ENCODE results near the gene DHX16.
"Not testable (repeated sequence)": the region's sequence is repeated elsewhere in the genome, so short reads cannot be mapped to it uniquely, and the experiment has no call there.

Gene DHX16

GRCh38 chr6:30672445-30673253 is at the start of gene DHX16:
Gene DHX16 (minus strand): TSS chr6:30673006. CDS start chr6:30672841, 165 bp downstream.
- DNase-seq (ENCODE audit: low read depth in 2 of 2), result peak; percentile 82 to 87

- not testable (repeated sequence) for DNase-seq (ENCODE audit: low read depth in 2 of 2)
Observed at GRCh38 chr6:30722025-30722279, 49.1 kb upstream of the DHX16 start.

- peak; percentile 98 to 99 for DNase-seq (ENCODE audit: low read depth in 2 of 2)
Observed at GRCh38 chr6:30721198-30722024, 48.6 kb upstream of the DHX16 start.

GRCh38 chr6:30720738-30721197 is 48.0 kb upstream of the DHX16 start:
- DNase-seq (ENCODE audit: low read depth in 2 of 2), result peak; percentile 38 to 61

- peak; percentile 90 to 91 for DNase-seq (ENCODE audit: low read depth in 2 of 2)
Observed at GRCh38 chr6:30719791-30720737, 47.3 kb upstream of the DHX16 start, which contains the start of gene TUBB. Gene TUBB (plus strand): TSS chr6:30720352. CDS start chr6:30720507, 155 bp downstream.

DNA sequence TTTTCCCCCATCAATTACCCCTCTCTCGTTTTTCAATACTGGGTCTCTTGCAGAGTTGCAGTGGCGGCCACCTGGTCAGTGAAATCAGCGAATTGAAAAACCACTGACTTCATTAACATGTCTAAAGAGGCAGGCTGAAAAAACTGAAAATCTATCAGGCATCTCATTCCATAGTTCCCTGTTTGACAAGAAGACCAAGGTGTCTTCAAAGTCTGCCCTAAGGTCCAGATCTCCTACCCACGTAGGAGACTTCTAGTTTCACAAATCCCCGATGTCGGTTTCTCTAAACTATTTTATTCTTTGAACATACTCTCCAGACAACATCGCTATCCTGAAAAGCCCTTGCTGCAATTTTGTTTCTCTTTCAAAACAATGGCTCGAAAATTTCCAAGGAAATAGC is 46.5 kb upstream of the DHX16 start:
- no peak for DNase-seq (ENCODE audit: low read depth in 2 of 2)

DNA sequence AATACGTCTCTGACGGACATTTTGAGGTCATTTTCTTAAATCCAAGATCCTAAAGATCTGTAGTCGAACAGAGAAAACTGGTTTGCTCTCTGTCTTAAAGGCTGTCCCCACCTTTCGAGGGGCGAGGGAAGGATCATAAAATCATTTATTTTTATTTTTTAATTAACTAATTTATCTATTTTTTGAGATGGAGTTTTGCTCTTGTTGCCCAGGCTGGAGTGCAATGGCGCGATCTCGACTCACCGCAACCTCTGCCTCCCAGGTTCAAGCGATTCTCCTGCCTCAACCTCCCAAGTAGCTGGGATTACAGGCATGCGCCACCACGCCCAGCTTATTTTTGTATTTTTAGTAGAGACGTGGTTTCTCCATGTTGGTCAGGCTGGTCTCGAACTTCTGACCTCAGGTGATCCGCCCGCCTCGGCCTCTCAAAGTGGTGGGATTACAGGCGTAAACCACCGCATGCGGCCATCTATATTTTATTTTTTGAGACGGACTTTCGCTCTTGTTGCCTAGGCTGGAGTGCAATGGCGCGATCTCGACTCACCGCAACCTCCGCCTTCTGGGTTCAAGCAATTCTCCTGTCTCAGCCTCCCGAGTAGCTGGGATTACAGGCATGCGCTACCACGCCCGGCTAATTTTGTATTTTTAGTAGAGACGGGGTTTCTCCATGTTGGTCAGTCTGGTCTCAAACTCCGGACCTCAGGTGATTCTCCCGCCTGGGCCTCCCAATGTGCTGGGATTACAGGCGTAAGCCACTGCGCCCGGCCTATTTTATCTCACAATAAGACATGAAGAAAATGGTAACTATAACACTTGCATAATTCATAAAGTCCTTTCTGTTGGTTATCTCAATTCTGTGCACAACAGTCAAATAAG is 45.3 kb upstream of the DHX16 start:
- DNase-seq (ENCODE audit: low read depth in 2 of 2), result not testable (repeated sequence)

GRCh38 chr6:30717129-30717844 is 44.5 kb upstream of the DHX16 start, which contains the start of gene MDC1:
Gene MDC1 (minus strand): TSS chr6:30717281. CDS start chr6:30715175, 2,106 bp downstream.
- DNase-seq (ENCODE audit: low read depth in 2 of 2), result peak; percentile 94 to 97

DNA sequence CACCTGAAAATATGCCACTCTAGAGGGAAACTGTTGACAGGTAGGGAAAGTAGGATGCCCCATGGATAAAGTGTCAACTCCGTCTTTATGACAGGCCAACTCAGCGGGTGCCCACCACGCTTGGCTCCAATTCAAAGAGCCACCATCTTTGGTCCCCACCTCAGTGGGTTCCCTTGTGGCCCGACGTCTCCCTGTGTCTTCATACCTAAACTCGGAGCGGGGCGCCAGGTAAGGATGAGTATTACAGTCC is 44.0 kb upstream of the DHX16 start:
- no peak for DNase-seq (ENCODE audit: low read depth in 2 of 2)

GRCh38 chr6:30714263-30714662 is 41.5 kb upstream of the DHX16 start:
- DNase-seq (ENCODE audit: low read depth in 2 of 2), result no peak

- DNase-seq (ENCODE audit: low read depth in 2 of 2), result no peak
Observed at GRCh38 chr6:30712441-30712945, 39.7 kb upstream of the DHX16 start.

- no peak for DNase-seq (ENCODE audit: low read depth in 2 of 2)
Observed at GRCh38 chr6:30711758-30712380, 39.1 kb upstream of the DHX16 start.

DNA sequence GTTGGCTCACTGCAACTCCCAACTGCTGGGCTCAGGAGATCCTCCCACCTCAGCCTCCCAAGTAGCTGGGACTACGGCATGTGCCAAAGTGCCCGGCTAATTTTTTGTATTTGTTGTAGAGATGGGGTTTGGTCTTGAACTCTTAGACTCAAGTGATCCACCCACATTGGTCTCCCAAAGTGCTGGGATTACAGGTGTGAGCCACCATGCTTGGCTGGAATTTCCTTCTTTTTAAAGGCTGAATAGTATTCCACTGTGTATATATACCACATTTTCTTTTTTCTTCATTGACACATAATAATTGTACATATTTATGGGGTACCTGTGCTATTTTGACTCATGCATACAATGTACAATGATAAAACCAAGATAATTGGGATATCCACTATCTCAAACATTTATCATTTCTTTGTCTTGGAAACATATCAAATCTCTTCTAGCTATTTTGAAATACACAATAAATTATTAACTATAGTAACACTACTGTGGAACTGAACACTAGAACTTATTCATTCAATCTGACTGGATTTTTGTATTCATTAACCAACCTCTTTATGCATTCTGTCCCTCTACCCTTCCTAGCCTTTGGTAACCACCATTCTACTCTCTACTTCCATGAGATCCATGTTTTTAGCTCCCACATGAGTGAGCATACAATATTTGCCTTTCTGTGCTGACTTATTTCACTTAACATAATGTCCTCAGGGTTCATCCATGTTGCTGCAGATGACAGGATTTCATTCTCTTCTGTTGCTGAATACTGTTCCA is 36.5 kb upstream of the DHX16 start:
- DNase-seq (ENCODE audit: low read depth in 2 of 2), result no peak

DNA sequence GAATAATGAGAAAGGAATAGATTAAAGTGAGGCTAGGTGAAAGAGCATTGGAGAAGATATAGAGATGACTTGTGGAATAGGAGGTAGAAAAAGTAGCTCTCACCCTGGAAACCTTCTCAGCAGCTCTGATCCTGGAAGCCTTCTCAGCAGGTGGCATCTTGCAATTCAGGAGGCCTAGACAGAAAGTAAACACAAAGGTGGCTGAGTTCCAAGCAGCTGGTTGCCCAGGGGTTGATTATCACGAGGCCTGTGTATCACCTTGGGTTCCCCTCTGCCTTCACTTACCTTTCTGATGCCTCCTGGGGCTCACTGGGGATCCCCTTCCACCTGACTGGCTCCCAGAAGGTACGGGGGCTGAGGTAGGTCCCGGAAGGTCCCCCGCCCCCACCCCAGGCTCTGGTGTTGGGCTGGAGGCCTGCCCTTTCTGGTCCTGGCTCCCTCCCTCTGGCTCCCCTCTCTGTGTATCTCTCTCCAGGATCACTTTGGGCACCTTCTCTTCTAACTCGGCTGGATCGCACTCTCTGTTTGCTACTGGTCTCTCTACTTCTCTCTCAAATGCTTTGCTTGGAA is 34.6 kb upstream of the DHX16 start:
- no peak for DNase-seq (ENCODE audit: low read depth in 2 of 2)

DNA sequence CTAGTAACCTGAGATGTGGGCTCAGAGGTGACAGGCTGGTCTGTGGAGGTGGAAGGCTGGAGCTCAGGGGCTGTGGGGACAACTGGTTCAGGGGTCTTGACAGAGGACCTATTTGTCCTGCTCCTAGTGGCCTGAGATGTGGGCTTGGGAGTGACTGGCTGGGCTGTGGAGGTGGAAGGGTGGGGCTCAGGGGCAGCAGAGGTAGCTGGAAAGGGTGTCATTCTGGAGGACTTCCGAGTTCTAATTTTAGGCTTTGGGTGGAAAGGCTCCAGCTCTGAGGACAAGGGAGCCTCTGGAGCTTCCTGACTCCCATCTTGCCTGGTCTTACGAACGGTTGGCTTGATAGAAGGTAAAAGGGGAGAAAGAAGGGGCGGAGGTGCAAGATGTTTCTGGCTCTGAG is 32.8 kb upstream of the DHX16 start:
- no peak for DNase-seq (ENCODE audit: low read depth in 2 of 2)

DNA sequence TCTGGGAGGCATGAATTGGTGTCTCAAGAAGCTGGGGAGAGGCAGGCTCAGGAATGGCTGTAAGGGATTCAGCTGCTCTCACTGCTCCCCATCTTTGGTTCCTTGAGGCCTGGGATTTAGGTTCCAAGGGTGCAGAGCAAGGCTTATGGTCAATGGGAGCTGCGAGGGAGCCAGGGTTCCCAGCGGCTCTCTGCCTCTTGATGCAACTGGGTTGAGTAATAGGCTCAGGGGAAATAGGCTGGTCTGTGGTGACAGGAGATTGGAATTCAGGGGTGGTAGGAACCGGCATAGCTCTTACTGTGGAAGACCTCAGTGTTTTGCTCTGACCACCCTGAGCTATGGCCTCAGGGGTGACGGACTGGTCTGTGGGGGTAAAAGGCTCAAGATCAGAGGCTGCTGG is 31.0 kb upstream of the DHX16 start:
- no peak for DNase-seq (ENCODE audit: low read depth in 2 of 2)

GRCh38 chr6:30703011-30703410 is 30.2 kb upstream of the DHX16 start:
- no peak for DNase-seq (ENCODE audit: low read depth in 2 of 2)

GRCh38 chr6:30700340-30700739 is 27.5 kb upstream of the DHX16 start:
- DNase-seq (ENCODE audit: low read depth in 2 of 2), result no peak

DNA sequence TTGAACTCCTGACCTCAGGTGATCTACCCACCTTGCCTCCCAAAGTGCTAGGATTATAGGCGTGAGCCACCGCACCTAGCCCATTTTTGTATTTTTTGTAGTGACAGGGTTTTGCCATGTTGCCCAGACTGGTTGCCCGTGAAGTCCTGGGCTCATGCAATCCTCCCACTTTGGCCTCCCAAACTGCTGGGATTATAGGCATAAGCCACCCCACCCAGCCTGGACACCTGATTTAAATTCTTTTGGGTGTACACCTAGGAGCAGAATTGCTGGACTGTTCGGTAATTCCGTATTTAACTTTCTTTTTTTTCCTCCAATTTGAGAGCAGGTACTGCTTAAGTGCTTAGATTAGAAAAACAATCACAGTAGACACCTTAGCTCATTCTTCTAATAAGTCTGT is 23.6 kb upstream of the DHX16 start:
- DNase-seq (ENCODE audit: low read depth in 2 of 2), result no peak
